ENCODE results near the gene ADAMTSL1.

Gene ADAMTSL1, protein sequence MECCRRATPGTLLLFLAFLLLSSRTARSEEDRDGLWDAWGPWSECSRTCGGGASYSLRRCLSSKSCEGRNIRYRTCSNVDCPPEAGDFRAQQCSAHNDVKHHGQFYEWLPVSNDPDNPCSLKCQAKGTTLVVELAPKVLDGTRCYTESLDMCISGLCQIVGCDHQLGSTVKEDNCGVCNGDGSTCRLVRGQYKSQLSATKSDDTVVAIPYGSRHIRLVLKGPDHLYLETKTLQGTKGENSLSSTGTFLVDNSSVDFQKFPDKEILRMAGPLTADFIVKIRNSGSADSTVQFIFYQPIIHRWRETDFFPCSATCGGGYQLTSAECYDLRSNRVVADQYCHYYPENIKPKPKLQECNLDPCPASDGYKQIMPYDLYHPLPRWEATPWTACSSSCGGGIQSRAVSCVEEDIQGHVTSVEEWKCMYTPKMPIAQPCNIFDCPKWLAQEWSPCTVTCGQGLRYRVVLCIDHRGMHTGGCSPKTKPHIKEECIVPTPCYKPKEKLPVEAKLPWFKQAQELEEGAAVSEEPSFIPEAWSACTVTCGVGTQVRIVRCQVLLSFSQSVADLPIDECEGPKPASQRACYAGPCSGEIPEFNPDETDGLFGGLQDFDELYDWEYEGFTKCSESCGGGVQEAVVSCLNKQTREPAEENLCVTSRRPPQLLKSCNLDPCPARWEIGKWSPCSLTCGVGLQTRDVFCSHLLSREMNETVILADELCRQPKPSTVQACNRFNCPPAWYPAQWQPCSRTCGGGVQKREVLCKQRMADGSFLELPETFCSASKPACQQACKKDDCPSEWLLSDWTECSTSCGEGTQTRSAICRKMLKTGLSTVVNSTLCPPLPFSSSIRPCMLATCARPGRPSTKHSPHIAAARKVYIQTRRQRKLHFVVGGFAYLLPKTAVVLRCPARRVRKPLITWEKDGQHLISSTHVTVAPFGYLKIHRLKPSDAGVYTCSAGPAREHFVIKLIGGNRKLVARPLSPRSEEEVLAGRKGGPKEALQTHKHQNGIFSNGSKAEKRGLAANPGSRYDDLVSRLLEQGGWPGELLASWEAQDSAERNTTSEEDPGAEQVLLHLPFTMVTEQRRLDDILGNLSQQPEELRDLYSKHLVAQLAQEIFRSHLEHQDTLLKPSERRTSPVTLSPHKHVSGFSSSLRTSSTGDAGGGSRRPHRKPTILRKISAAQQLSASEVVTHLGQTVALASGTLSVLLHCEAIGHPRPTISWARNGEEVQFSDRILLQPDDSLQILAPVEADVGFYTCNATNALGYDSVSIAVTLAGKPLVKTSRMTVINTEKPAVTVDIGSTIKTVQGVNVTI (N-terminal part only)

GRCh38 chr9:18473652-18474279, at the start of gene ADAMTSL1:
Gene ADAMTSL1 (plus strand): TSS chr9:18474153. CDS start chr9:18474233, 80 bp downstream.
- no peak for DNase-seq

DNA sequence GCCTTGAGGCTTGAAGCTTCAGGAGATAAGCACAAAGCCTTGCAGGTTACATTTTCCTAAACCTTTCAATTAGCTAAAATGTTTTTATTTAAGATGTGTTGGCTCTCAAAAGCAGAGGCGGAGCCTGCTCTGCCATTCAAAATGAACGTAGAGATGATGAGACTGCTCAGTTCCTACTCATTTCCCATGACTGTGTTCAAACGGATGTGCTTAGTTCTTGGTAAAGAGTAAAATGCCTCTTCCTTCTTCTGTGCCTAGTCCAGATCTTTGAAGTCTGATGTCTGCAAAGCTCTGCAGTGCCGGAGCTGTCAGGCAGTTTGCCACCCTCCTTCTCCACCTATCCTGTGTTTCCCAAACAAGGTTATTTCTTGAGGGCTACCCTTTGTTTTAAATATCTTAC, 46.3 kb upstream of the ADAMTSL1 start:
- DNase-seq = no peak

DNA sequence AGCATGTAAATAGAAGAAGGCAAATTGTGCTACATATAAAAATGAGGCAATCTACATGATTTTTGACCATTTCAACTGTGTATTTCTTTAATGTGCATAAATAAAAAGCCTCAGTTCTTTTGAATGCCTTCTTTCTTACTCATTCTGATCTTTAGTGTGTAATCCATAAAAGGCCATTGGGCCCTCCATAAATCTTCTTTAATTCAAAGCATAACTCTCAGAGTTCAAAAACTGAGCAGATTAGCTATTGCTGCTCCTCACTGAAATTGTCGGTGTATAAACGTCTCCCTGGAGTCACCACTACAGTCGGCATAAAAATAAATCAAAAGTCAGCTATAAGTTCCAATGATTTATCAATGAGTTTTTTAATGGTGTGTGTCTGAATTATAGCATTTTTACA, 45.3 kb upstream of the ADAMTSL1 start:
- DNase-seq = no peak

DNA sequence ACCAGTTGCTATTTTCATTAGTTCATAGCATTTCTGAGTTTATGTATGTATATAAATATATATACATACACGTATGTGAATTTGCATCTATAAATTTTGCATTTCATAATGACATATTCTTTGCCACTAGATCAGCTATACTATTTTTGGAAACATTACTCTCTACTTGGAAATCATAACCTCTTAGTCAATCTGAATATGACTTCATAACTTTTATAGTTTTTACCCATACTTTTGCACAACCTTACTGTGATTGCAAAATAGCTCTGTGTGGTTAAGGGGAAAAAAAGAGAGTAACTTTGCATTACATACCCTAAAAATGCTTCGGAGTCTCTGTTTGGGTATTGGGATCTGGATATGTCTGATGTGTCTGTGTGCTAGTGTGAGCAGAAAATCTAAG, 44.9 kb upstream of the ADAMTSL1 start:
- DNase-seq = peak; percentile 25

DNA sequence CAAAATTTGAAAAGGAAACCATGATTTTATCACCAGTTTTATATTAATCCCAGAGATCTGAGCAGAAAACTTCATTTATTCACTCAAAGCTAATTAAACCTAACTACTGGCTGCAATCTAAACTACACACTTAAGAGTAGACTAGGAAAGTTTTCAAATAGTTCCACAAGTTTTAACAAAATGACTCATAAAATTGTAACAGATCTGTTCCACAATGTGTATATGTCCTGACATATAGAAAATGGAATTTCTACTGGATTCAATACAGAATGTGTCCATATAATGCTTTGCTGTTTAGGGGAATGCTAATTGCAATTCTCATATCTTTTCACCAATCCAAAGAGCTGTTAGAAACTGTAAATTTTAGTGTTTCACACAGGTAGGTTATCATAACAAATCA, 40.3 kb upstream of the ADAMTSL1 start:
- DNase-seq = no peak

GRCh38 chr9:18437315-18438201, 36.4 kb upstream of the ADAMTSL1 start:
- DNase-seq = no peak

GRCh38 chr9:18438300-18438925, 35.5 kb upstream of the ADAMTSL1 start:
- DNase-seq = no peak

DNA sequence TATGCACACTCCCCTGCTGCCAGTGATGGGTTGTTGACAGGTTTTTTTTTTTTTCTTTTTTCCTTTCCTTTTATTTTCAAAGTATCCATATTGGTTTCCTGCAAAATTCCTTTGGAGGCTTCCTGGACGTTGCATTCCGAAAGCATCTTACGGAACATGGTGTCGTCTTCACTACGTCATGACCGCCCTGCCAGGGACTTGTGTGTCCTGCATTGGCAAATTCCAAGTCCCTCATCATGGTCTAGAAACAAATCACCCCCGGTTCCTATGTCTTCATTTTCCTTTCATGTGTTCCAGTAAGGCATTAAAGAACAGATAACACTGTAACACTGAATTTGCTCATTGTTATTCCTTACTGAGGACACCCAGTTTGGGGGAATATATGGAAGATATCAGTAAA, 35.0 kb upstream of the ADAMTSL1 start:
- DNase-seq = no peak

- no peak for DNase-seq
Measured at GRCh38 chr9:18441261-18441660, 32.7 kb upstream of the ADAMTSL1 start.

- peak; percentile 58 for DNase-seq
Measured at GRCh38 chr9:18442629-18443491, 31.1 kb upstream of the ADAMTSL1 start.

GRCh38 chr9:18447131-18447530, 26.8 kb upstream of the ADAMTSL1 start:
- no peak for DNase-seq

DNA sequence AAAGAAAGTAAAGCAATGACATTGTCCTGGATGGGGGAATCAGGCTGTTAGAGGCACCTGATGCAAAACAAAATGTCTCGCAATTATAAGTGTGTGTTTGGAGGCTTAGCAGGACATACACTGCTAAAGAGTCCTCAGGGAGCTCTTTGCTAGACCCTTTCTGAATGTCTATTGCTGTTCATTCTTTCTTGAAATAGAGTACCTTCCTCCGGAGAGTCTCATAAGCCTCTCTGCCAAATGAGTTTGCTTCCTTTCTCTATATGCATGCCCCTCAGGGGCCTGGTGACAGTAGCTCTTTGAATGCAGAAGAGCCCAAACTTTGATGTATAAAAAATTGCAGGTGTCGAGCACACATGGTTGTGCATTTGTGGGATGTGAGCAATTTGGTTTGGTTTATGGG, 26.4 kb upstream of the ADAMTSL1 start:
- no peak for DNase-seq

GRCh38 chr9:18448101-18448500, 25.9 kb upstream of the ADAMTSL1 start:
- no peak for DNase-seq

DNA sequence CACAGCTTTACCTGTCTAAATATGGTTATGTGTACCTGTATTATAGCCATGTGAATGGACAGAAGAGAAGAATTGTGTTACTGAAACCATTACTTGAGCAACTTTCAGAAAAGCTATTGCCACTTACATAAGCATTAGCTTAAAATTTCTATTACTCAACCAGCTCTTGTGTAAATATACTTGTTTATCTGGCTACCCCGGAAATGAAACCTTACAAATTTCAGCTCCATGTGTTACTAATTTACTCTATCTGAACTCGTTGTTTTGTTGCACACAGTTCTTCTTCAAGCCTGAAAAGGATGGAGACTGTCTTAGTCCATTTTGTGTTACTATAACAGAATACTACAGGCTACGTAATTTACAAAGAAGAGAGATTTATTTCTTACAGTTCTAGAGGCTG, 22.5 kb upstream of the ADAMTSL1 start:
- DNase-seq = no peak

- no peak for DNase-seq
Measured at GRCh38 chr9:18452276-18452675, 21.7 kb upstream of the ADAMTSL1 start.

- DNase-seq = no peak
Measured at GRCh38 chr9:18456624-18457237, 17.2 kb upstream of the ADAMTSL1 start.

DNA sequence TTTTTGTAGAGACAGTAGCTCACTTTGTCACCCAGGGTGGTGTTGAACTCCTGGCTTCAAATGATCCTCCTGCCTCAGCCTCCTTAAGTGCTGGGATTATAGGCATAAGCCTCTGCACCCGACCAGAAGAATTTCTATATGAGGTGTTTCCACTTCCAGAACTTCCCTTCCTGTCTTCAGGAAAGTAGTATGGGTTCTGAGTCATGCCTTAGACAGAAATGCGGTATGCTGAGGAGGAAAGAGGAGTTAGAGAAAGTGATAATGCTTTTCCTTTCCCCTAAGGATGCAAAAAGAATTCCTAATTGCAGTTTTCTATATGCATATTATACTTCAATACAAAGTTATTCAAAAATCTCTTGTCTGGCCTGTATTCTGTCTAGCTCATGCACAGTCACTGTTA, 16.4 kb upstream of the ADAMTSL1 start:
- no peak for DNase-seq

DNA sequence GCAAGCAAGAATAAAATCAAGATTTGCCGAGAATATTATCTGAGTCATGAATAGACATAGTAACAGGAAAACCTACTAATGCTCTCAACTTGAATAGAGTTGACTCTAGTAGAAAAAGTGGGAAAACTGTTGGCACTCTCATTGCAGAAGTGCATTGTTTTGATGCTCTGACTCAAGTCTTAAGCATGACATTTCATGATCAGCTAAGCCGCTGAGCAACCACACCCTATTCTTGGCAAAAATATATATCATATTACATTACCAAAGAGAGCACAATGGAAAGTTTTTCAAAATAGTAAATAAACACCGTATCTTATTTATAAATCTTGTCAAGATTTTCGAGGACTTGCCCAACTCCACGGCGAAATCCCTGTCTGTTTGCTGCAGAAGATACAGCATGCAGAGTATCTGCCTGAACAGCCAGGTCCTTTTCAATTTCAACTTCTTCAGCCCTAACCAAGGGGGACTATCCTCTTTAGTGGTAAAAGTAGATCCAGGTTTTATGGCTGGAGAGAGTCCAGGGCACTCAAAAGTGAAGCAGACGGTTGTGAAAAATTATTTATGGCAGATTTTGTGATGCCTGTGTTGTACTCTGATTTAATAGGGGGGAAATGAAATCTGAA, 13.9 kb upstream of the ADAMTSL1 start:
- DNase-seq = no peak

DNA sequence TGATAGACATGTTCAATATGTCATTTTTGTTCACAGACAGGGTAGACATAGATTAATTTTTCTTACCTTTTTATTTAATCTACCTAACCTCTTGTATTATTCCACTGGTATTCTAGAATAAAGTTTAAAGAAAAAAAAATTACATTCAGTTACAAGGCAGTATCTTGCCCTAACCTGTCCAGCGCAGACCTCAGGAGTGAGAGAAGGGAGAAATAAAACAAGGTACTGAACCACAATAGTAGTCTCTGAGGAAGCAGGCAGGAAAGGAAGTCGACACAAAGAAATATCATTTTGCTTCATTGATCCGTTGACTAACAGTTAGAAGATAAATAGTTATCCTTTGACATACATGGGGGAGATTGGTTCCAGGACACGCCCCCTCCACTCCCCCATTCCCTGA, 12.5 kb upstream of the ADAMTSL1 start:
- no peak for DNase-seq
